ENCODE results near the gene IL17RE. TPM values are rescaled to one million over a fixed set of nuclear protein-coding genes. Genes with fewer than 3 reads are reported as not detected.
A peak's percentile ranks its signal among the peaks of the same experiment; 100 is the strongest.

The IL17RE gene
- total RNA-seq, 1 experiment from 2014 or later: 4.0 TPM

DNA sequence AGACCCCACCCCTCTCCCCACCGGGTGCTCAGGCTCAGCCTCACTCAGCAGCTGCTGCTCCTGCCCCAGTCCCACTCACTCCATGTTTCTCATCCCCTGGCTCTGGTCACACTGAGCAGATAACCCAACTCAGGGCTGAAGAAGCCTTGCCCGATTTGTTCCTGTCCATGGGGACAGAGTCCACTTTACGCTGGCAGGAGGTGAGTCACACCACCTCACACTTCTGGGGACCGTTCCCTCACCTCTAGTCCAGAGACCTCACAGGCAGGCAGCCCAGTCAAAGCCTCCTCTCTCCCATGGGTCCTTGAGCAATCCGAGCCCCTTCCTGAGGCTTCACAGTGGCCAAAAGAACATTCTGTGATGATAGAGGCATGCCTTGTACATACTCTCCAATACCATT, 23.9 kb upstream of the IL17RE start:
- peak; percentile 77 for ATAC-seq

DNA sequence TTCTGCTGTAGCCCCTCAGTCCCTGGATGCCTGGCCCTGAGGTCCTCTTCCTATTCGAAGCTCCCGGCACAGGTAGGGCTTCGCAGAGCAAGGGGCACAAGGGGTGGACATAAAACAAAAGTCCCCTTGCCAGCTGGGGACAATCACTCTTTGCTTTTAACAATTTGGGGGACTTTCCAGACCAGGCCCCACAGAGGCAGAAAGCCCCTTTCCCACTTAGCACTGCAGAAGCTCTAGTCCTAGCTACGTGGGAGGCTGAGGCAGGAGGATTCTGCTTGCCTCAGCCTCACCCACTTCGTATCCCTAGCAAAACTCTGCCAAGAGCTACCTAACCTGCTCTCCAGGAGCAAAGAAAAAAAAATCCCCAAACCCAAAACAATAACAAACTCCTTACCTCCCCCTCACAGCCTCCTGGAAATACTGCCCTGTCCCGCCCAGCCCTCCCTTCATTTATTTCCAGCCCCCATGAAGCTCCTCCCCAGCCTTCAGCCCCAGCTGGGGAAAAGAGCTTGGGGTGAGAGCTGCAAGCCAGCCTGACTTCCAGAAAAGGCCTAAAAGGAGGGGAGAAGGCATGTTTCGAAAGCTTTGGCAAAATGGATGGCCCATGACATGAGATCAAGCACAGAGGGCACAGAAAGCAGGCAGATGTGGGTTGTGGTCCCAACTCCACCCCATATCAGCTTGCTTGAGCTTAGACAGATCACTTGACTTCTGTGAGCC, 22.7 kb upstream of the IL17RE start, which contains the start of gene CIDEC:
Gene CIDEC, minus strand, starts transcription at position 424 of the 720 bp plus-strand sequence. CDS start 1,767 bp downstream, outside the sequence.
- H2AFZ ChIP-seq (ENCODE audit: low read length): no peak within 1 kb of the TSS
- H3K4me3 ChIP-seq (ENCODE audit: low read length): no peak within 1 kb of the TSS
- peaks cover 20% of the 10 kb centered on the region for H3K4me1 ChIP-seq (ENCODE audit: insufficient read depth, low read length)
- ATAC-seq: no peak
- no peaks in the 10 kb centered on the region for H3F3A ChIP-seq (ENCODE audit: low read length, unreplicated experiment)
- H3K9ac ChIP-seq (ENCODE audit: low read length): no peak within 1 kb of the TSS
- no peaks in the 10 kb centered on the region for H3K36me3 ChIP-seq (ENCODE audit: low read depth, low read length)
- no TSS peak for BruUV-seq (replicated peaks)
- no peaks in the 10 kb centered on the region for H3K79me2 ChIP-seq (ENCODE audit: low read length)
- DNase-seq: no peak
- H3K4me2 ChIP-seq (ENCODE audit: low read length): no peak within 1 kb of the TSS
- no peaks in the 10 kb centered on the region for H3K27me3 ChIP-seq (ENCODE audit: low read length)
- CTCF ChIA-PET: no interaction called here
- TF ChIP-seq CTCF (conservative IDR thresholded peaks at IDR 0.05; ENCODE audit: low read depth, low read length) (no peak), EZH2 (IDR thresholded peaks at IDR 0.05; ENCODE audit: low read length, unreplicated experiment) (no peak), EZH2phosphoT487 (IDR thresholded peaks at IDR 0.05; ENCODE audit: borderline replicate concordance, low read length) (no peak)
- intact Hi-C loops (cut with micrococcal nuclease): loop anchor here (5.0 kb wide), 1 partner anchor 37 kb away; the partner anchor contains the start of gene IL17RC
- POLR2A ChIA-PET (ENCODE audit: unreplicated experiment): interaction anchor here (0.7 kb wide), 1 partner anchor 814 kb away, joined by 3 read pairs; no protein-coding TSS in a partner anchor
- no peak within 1 kb of the TSS for H3K27ac ChIP-seq (ENCODE audit: low read length)
- no peaks in the 10 kb centered on the region for H3K9me2 ChIP-seq (replicated peaks; ENCODE audit: low read length)
- H3K9me3 ChIP-seq (ENCODE audit: low read length): no peaks in the 10 kb centered on the region
- no peaks in the 10 kb centered on the region for H4K20me1 ChIP-seq (ENCODE audit: low read length)

More for the DNA sequence above, 23.9 kb upstream of the IL17RE start:
- no peaks in the 10 kb centered on the region for H3K27me3 ChIP-seq (ENCODE audit: low read length)
- H2AFZ ChIP-seq (ENCODE audit: low read length): no peak overlapping the region
- H3K36me3 ChIP-seq (ENCODE audit: low read depth, low read length): no peaks in the 10 kb centered on the region
- no peaks in the 10 kb centered on the region for H3F3A ChIP-seq (ENCODE audit: low read length, unreplicated experiment)
- ChIA-PET CTCF (interaction anchor here (0.6 kb wide), 1 partner anchor 345 kb away, joined by 3 read pairs; no protein-coding TSS in a partner anchor), POLR2A (ENCODE audit: unreplicated experiment) (no interaction called here)
- TF ChIP-seq EZH2 (IDR thresholded peaks at IDR 0.05; ENCODE audit: low read length, unreplicated experiment) (no peak), CTCF (conservative IDR thresholded peaks at IDR 0.05; ENCODE audit: low read depth, low read length) (no peak), EZH2phosphoT487 (IDR thresholded peaks at IDR 0.05; ENCODE audit: borderline replicate concordance, low read length) (no peak)
- no peak overlapping the region for H3K27ac ChIP-seq (ENCODE audit: low read length)
- no peak overlapping the region for H3K4me3 ChIP-seq (ENCODE audit: low read length)
- intact Hi-C loops (cut with micrococcal nuclease): no loop called here
- DNase-seq: peak; percentile 49
- no TSS peak for BruUV-seq (replicated peaks)
- H3K79me2 ChIP-seq (ENCODE audit: low read length): no peaks in the 10 kb centered on the region
- H3K4me1 ChIP-seq (ENCODE audit: insufficient read depth, low read length): peaks cover 9% of the 10 kb centered on the region
- no peaks in the 10 kb centered on the region for H4K20me1 ChIP-seq (ENCODE audit: low read length)
- H3K9me2 ChIP-seq (replicated peaks; ENCODE audit: low read length): no peaks in the 10 kb centered on the region
- H3K4me2 ChIP-seq (ENCODE audit: low read length): no peak overlapping the region
- H3K9me3 ChIP-seq (ENCODE audit: low read length): no peaks in the 10 kb centered on the region
- H3K9ac ChIP-seq (ENCODE audit: low read length): no peak overlapping the region

DNA sequence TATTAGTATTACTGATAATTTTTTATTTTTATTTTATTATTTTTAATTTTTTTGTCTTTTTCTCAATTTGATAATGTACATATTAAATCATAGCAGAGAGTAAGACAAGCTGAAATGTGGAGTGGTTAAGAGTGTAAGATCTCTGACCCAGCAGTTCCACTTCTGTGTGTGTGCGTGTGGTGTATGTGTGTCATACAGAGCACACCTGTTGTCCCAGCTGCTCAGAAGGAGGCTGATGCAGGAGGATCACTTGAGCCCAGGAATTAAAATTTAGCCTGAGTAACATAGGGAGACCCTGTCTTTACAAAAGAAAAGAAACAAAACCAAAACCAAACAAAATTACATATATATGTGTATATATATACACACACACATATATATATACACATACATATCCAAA, 21.2 kb upstream of the IL17RE start:
- H2AFZ ChIP-seq (ENCODE audit: low read length): no peak overlapping the region
- H3K9ac ChIP-seq (ENCODE audit: low read length): no peak overlapping the region
- intact Hi-C loops (cut with micrococcal nuclease): loop anchor here (5.0 kb wide), 1 partner anchor 36 kb away; the partner anchor contains the start of gene IL17RC
- no peak for TF ChIP-seq CTCF (conservative IDR thresholded peaks at IDR 0.05; ENCODE audit: low read depth, low read length)
- no peak for TF ChIP-seq EZH2 (IDR thresholded peaks at IDR 0.05; ENCODE audit: low read length, unreplicated experiment)
- no peak for TF ChIP-seq EZH2phosphoT487 (IDR thresholded peaks at IDR 0.05; ENCODE audit: borderline replicate concordance, low read length)
- DNase-seq (no peak), ATAC-seq (no peak)
- no peaks in the 10 kb centered on the region for H3K9me3 ChIP-seq (ENCODE audit: low read length)
- POLR2A ChIA-PET (ENCODE audit: unreplicated experiment): no interaction called here
- no peak overlapping the region for H3K27ac ChIP-seq (ENCODE audit: low read length)
- H3K4me2 ChIP-seq (ENCODE audit: low read length): no peak overlapping the region
- BruUV-seq (replicated peaks): no TSS peak
- no peaks in the 10 kb centered on the region for H3K36me3 ChIP-seq (ENCODE audit: low read depth, low read length)
- H3K4me1 ChIP-seq (ENCODE audit: insufficient read depth, low read length): peaks cover 22% of the 10 kb centered on the region
- CTCF ChIA-PET: no interaction called here
- no peaks in the 10 kb centered on the region for H3K79me2 ChIP-seq (ENCODE audit: low read length)
- no peaks in the 10 kb centered on the region for H4K20me1 ChIP-seq (ENCODE audit: low read length)
- no peaks in the 10 kb centered on the region for H3K27me3 ChIP-seq (ENCODE audit: low read length)
- no peaks in the 10 kb centered on the region for H3F3A ChIP-seq (ENCODE audit: low read length, unreplicated experiment)
- no peaks in the 10 kb centered on the region for H3K9me2 ChIP-seq (replicated peaks; ENCODE audit: low read length)
- H3K4me3 ChIP-seq (ENCODE audit: low read length): no peak overlapping the region

Measured in PC-3 (cell line).